Astrocyte of the cerebellum (primary cell): ENCODE measurements around the gene C19orf38.

Experiments
- DNase-seq: peaks from one replicate; pipeline ENCODE4 v3.0.0-alpha.2; 2011; ENCODE audit warnings: low read depth
- H3K4me3 ChIP-seq: 2 replicates; pipeline ENCODE4 v1.5.1; 2011; ENCODE audit warnings: mild to moderate bottlenecking, low read depth, low read length, moderate library complexity
- CTCF ChIP-seq: IDR thresholded peaks from 2 replicates; pipeline ENCODE4 v1.5.1; 2012; ENCODE audit warnings: low read length, low read depth, moderate library complexity, mild to moderate bottlenecking; ENCODE audit errors: missing control alignments
- in situ Hi-C: cut with HindIII; loops from 2 replicates; pipeline ENCODE4 v1.10.0; 2017; ENCODE audit warnings: low sequenced_read_pairs

C19orf38 gene

GRCh38 chr19:10858204-10858828, 10.1 kb downstream of the C19orf38 start:
- TF ChIP-seq CTCF = peak; percentile 76
- no peak for DNase-seq
- H3K4me3 ChIP-seq = no peak overlapping the region
- in situ Hi-C loops = no loop called here

GRCh38 chr19:10861103-10861651, 13.0 kb downstream of the C19orf38 start:
- in situ Hi-C loops = no loop called here
- no peak overlapping the region for H3K4me3 ChIP-seq
- no peak for DNase-seq
- peak; percentile 53 for TF ChIP-seq CTCF

- in situ Hi-C loops = no loop called here
- TF ChIP-seq CTCF = no peak
Observed at GRCh38 chr19:10862561-10863106, 14.4 kb downstream of the C19orf38 start.

DNA sequence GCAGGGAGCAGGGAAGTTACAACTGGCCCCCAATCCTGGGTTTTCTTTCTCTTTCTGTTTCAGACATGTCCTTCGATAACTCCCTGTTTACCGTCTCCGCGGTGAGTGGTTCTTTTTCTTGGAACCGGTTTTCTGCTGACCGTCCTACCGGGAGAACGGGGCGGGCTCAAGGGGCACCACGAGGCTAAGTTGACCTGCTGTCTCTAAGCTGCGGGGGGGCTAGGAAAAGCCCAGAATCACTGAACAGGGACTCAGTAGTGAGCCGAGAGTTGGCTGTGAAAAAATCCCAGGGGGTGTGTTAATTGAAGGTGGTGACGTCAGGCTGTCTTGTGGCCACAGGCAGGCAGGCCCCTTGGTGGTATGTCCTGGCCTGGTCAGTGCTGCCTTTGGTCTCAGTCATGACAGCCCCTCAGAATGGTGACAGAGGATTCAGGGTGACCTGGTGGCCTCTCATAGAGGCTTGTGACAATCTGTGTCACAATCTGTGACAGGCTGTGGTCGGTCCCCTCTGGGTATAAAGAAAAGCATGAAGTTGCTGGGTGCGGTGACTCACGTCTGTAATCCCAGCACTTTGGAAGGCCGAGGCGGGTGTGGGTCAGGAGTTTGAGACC, 15.0 kb downstream of the C19orf38 start:
- in situ Hi-C loops = no loop called here

More at GRCh38 chr19:10862561-10863106, 14.4 kb downstream of the C19orf38 start:
- H3K4me3 ChIP-seq = no peak overlapping the region
- DNase-seq = no peak

DNA sequence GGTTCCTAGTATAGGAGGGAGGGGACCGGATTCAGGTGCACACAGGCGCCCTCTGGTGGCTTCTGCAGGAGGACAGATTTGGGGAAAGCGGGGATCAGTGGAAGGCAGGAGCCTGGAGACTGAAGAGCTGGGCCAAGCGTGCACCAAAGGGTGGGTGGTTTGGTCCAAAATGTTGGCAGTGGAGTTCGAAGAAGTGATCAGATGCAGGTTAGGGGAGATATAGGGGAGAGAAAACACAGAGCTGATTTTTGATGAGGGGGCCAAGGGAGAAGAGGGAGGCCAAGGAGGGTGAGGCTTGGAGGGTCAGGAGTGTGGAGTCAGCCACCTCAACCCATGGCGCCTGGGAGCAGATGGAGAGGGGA, 16.3 kb downstream of the C19orf38 start:
- peak; percentile 57 for DNase-seq
- in situ Hi-C loops = no loop called here
- peak; percentile 95 for TF ChIP-seq CTCF
- no peak overlapping the region for H3K4me3 ChIP-seq

More for the DNA sequence above, 15.0 kb downstream of the C19orf38 start:
- H3K4me3 ChIP-seq = no peak overlapping the region
- TF ChIP-seq CTCF = no peak
- peak; percentile 28 for DNase-seq

GRCh38 chr19:10866495-10866894, 18.3 kb downstream of the C19orf38 start:
- no peak overlapping the region for H3K4me3 ChIP-seq
- no peak for DNase-seq
- TF ChIP-seq CTCF = no peak
- in situ Hi-C loops = no loop called here
